ENCODE measurements around the gene SIPA1L2.
"Not testable (repeated sequence)": the region's sequence is repeated elsewhere in the genome, so short reads cannot be mapped to it uniquely, and the experiment has no call there.

Gene SIPA1L2

GRCh38 chr1:232613752-232614381, 16.1 kb downstream of the SIPA1L2 start:
- no peak for DNase-seq (ENCODE audit: low read depth)

GRCh38 chr1:232612836-232613235, 17.1 kb downstream of the SIPA1L2 start:
- DNase-seq (ENCODE audit: low read depth) = not testable (repeated sequence)

- DNase-seq (ENCODE audit: low read depth) = no peak
Measured at GRCh38 chr1:232611834-232612233, 18.1 kb downstream of the SIPA1L2 start.

- not testable (repeated sequence) for DNase-seq (ENCODE audit: low read depth)
Measured at GRCh38 chr1:232610902-232611745, 18.8 kb downstream of the SIPA1L2 start.

GRCh38 chr1:232610192-232610901, 19.6 kb downstream of the SIPA1L2 start:
- DNase-seq (ENCODE audit: low read depth) = no peak

GRCh38 chr1:232608427-232608826, 21.5 kb downstream of the SIPA1L2 start:
- DNase-seq (ENCODE audit: low read depth) = no peak

GRCh38 chr1:232602622-232603021, 27.3 kb downstream of the SIPA1L2 start:
- no peak for DNase-seq (ENCODE audit: low read depth)

GRCh38 chr1:232600424-232601258, 29.3 kb downstream of the SIPA1L2 start:
- no peak for DNase-seq (ENCODE audit: low read depth)

GRCh38 chr1:232599178-232600041, 30.5 kb downstream of the SIPA1L2 start:
- DNase-seq (ENCODE audit: low read depth) = no peak

GRCh38 chr1:232598837-232599177, 31.1 kb downstream of the SIPA1L2 start:
- DNase-seq (ENCODE audit: low read depth) = no peak

- DNase-seq (ENCODE audit: low read depth) = no peak
Measured at GRCh38 chr1:232598133-232598532, 31.8 kb downstream of the SIPA1L2 start.

GRCh38 chr1:232597721-232598120, 32.2 kb downstream of the SIPA1L2 start:
- no peak for DNase-seq (ENCODE audit: low read depth)

GRCh38 chr1:232596666-232597303, 33.1 kb downstream of the SIPA1L2 start:
- no peak for DNase-seq (ENCODE audit: low read depth)

- DNase-seq (ENCODE audit: low read depth) = no peak
Measured at GRCh38 chr1:232594768-232595698, 34.9 kb downstream of the SIPA1L2 start.

- no peak for DNase-seq (ENCODE audit: low read depth)
Measured at GRCh38 chr1:232593717-232594502, 36.0 kb downstream of the SIPA1L2 start.

- no peak for DNase-seq (ENCODE audit: low read depth)
Measured at GRCh38 chr1:232591344-232591743, 38.6 kb downstream of the SIPA1L2 start.

- DNase-seq (ENCODE audit: low read depth) = no peak
Measured at GRCh38 chr1:232590744-232591082, 39.2 kb downstream of the SIPA1L2 start.

GRCh38 chr1:232589812-232590743, 39.9 kb downstream of the SIPA1L2 start:
- no peak for DNase-seq (ENCODE audit: low read depth)
